SU-DHL-6 (cell line): Measurements from ENCODE around the gene NPIPB13.
"Not testable (repeated sequence)": the region's sequence is repeated elsewhere in the genome, so short reads cannot be mapped to it uniquely, and the experiment has no call there.

Source experiments
- EZH2phosphoT487 ChIP-seq: fragments of 200-600 bp; sonication (generic), shearing (Covaris generic); conservative IDR thresholded peaks from 2 replicates; pipeline ENCODE4 v1.6.1; 2018; ENCODE audit warnings: mild to moderate bottlenecking, antibody characterized with exemption, low read length, moderate library complexity, mixed read lengths
- TF ChIP-seq, protein P1 (sequence below): fragments of 200-600 bp; sonication (generic); IDR thresholded peaks from one replicate; pipeline ENCODE4 v1.5.1; 2017; ENCODE audit warnings: antibody characterized with exemption, mild to moderate bottlenecking, low read length, moderate library complexity; ENCODE audit not compliant: insufficient read depth, poor library complexity, severe bottlenecking

DNA sequence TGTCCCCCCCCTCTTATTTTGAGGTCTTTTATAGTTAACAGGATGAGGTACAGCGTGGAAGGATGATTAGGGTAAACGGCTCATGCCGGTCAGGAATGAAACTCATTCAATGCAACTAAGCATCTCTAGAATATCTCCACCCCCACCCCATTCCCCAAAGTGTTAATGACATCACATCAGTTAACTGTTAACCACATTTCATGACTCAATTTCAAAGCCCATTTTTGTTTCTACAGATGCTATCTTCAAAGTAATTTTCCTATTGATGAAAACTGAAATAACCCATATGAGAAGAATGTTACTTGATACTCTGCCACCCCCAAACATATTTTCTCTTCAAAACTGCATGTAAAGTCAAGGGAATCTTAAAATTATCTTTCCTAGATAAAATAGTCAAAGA lies 30.2 kb upstream of the NPIPB13 start:
- TF ChIP-seq, protein P1, sequence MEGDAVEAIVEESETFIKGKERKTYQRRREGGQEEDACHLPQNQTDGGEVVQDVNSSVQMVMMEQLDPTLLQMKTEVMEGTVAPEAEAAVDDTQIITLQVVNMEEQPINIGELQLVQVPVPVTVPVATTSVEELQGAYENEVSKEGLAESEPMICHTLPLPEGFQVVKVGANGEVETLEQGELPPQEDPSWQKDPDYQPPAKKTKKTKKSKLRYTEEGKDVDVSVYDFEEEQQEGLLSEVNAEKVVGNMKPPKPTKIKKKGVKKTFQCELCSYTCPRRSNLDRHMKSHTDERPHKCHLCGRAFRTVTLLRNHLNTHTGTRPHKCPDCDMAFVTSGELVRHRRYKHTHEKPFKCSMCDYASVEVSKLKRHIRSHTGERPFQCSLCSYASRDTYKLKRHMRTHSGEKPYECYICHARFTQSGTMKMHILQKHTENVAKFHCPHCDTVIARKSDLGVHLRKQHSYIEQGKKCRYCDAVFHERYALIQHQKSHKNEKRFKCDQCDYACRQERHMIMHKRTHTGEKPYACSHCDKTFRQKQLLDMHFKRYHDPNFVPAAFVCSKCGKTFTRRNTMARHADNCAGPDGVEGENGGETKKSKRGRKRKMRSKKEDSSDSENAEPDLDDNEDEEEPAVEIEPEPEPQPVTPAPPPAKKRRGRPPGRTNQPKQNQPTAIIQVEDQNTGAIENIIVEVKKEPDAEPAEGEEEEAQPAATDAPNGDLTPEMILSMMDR: not testable (repeated sequence)
- not testable (repeated sequence) for TF ChIP-seq EZH2phosphoT487
